Spleen (tissue), 13 donors: ENCODE measurements around the gene EIF4B. TPM values are rescaled to one million over a fixed set of nuclear protein-coding genes. Genes with fewer than 3 reads are reported as not detected.

Experiments used
- DNase-seq: peaks from one replicate; pipeline ENCODE4 v3.0.0-alpha.2; 2020
- H3K27ac ChIP-seq, 8 donors: fragments of 200-600 bp; sonication (generic) in 7 of 8; 1 replicate in 4 of 8; 2 replicates in 4 of 8; pipeline versions ENCODE4 v1.5.0 to v1.8.0; 2016 to 2021; ENCODE audit warnings: inconsistent platforms in 4 of 8, mild to moderate bottlenecking in 4 of 8, moderate library complexity in 1 of 8
- H3K27me3 ChIP-seq, 7 donors: fragments of 200-600 bp; sonication (generic) in 6 of 7; replicated peaks in 1 of 7; 1 replicate in 4 of 7; 2 replicates in 3 of 7; pipeline versions ENCODE4 v1.5.0 to v1.8.0; 2016 to 2021; ENCODE audit warnings: inconsistent platforms in 3 of 7, mild to moderate bottlenecking in 1 of 7
- H3K36me3 ChIP-seq, 6 donors: fragments of 200-600 bp; sonication (generic) in 5 of 6; 1 replicate in 4 of 6; 2 replicates in 2 of 6; pipeline versions ENCODE4 v1.5.0 to v1.8.0; 2016 to 2021; ENCODE audit warnings: inconsistent platforms in 2 of 6
- H3K4me1 ChIP-seq, 6 donors: fragments of 200-600 bp; sonication (generic) in 5 of 6; 1 replicate in 3 of 6; 2 replicates in 3 of 6; pipeline versions ENCODE4 v1.5.0 to v1.8.0; 2016 to 2021; ENCODE audit warnings: inconsistent platforms in 3 of 6
- H3K4me3 ChIP-seq, 8 donors: fragments of 200-600 bp; sonication (generic) in 7 of 8; 1 replicate in 4 of 8; 2 replicates in 4 of 8; pipeline versions ENCODE4 v1.5.0 to v1.8.0; 2016 to 2021; ENCODE audit warnings: inconsistent platforms in 4 of 8, mild to moderate bottlenecking in 4 of 8, moderate library complexity in 2 of 8
- H3K9me3 ChIP-seq, 8 donors: fragments of 200-600 bp; sonication (generic) in 7 of 8; 1 replicate in 4 of 8; 2 replicates in 4 of 8; pipeline versions ENCODE4 v1.5.0 to v1.8.0; 2016 to 2021; ENCODE audit warnings: inconsistent platforms in 4 of 8
- POLR2A ChIP-seq, 3 donors: fragments of 450-650 bp; IDR thresholded peaks; one replicate each; pipeline ENCODE4 v1.5.1; 2017; ENCODE audit warnings: antibody characterized with exemption in 3 of 3, mild to moderate bottlenecking in 1 of 3
- POLR2AphosphoS5 ChIP-seq, 3 donors: sonication (generic); formaldehyde crosslinking; IDR thresholded peaks; one replicate each; pipeline ENCODE4 v1.5.1; 2017; ENCODE audit warnings: antibody characterized with exemption in 3 of 3
- WGBS, 5 donors: extraction: QIAGEN DNeasy Blood & Tissue Kit in 3 of 5; methylation state at CpG; one replicate each; pipeline versions ENCODE4 v1.1.5 to v1.1.7; 2013 to 2018; 5-methylcytosine and 5-hydroxymethylcytosine counted together
- intact Hi-C: fragments of 100-400 bp; cut with DNase I; formaldehyde crosslinking; loops from one replicate; pipeline ENCODE4 v1.15.0; 2023; ENCODE audit warnings: low total_unique reads
- long read RNA-seq, 2 donors: transcript quantifications; one replicate each; lab custom pipeline, GENCODE V29; 2026
- polyA plus RNA-seq, 3 donors: library from polyadenylated mRNA; stranded (reverse); fragments of 200-250 nt; gene quantifications; one replicate each; pipeline ENCODE4 v1.2.1, GENCODE V29; 2013
- total RNA-seq, 7 donors: library from RNA; depleted of rRNA in 3 of 7; stranded (reverse); fragments of >200 nt in 3 of 7; fragmentation: NEBNext Ultra II Directional in 4 of 7; extraction: Animal tissue kit (Norgen Biotek cat#: 25700) in 4 of 7; gene quantifications; one replicate each; pipeline versions ENCODE4 v1.1.0 to v1.2.1, GENCODE V29; 2016 to 2021
- TF ChIP-seq, protein P1 (sequence below), 11 experiments: fragments of 200-600 bp in 7 of 11; fragments of 450-650 bp in 4 of 11; sonication (generic) in 4 of 11; IDR thresholded peaks in 8 of 11; conservative IDR thresholded peaks in 3 of 11; 1 replicate in 7 of 11; 2 replicates in 4 of 11; pipeline versions ENCODE4 v1.4.0 to v1.8.0; 2016 to 2021; ENCODE audit warnings: antibody characterized with exemption in 11 of 11, inconsistent platforms in 4 of 11, mild to moderate bottlenecking in 1 of 11
- donor health status: healthy with polysubstance abuse.
- donor health status: DM: no; HTN: no; CAD: no; lungs with moderate emphysema.
- donor health status: DM: no; HTN: no; CAD: no.
- donor health status: Bipolar disorder and iron deficiency.
- donor health status: healthy.
- donor health status: DM: no; HTN: no; CAD: no.
- donor health status: DM: yes; HTN: yes; CAD: no.

EIF4B gene, protein sequence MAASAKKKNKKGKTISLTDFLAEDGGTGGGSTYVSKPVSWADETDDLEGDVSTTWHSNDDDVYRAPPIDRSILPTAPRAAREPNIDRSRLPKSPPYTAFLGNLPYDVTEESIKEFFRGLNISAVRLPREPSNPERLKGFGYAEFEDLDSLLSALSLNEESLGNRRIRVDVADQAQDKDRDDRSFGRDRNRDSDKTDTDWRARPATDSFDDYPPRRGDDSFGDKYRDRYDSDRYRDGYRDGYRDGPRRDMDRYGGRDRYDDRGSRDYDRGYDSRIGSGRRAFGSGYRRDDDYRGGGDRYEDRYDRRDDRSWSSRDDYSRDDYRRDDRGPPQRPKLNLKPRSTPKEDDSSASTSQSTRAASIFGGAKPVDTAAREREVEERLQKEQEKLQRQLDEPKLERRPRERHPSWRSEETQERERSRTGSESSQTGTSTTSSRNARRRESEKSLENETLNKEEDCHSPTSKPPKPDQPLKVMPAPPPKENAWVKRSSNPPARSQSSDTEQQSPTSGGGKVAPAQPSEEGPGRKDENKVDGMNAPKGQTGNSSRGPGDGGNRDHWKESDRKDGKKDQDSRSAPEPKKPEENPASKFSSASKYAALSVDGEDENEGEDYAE
- total RNA-seq (100 to 1,000 TPM; 379 to 490 (median 468) TPM), polyA plus RNA-seq (100 to 1,000 TPM; 105 to 132 (median 119) TPM)
- long read RNA-seq, donor 1, full-length matches to known transcripts = 40 of 74 reads
- long read RNA-seq, donor 1, partial matches to known transcripts = 34 of 74 reads
- long read RNA-seq, donor 1, other reads (novel, unspliced or antisense) = 0 of 74 reads
- long read RNA-seq, donor 2, full-length matches to known transcripts = 30 of 53 reads
- long read RNA-seq, donor 2, partial matches to known transcripts = 23 of 53 reads
- long read RNA-seq, donor 2, other reads (novel, unspliced or antisense) = 0 of 53 reads

DNA sequence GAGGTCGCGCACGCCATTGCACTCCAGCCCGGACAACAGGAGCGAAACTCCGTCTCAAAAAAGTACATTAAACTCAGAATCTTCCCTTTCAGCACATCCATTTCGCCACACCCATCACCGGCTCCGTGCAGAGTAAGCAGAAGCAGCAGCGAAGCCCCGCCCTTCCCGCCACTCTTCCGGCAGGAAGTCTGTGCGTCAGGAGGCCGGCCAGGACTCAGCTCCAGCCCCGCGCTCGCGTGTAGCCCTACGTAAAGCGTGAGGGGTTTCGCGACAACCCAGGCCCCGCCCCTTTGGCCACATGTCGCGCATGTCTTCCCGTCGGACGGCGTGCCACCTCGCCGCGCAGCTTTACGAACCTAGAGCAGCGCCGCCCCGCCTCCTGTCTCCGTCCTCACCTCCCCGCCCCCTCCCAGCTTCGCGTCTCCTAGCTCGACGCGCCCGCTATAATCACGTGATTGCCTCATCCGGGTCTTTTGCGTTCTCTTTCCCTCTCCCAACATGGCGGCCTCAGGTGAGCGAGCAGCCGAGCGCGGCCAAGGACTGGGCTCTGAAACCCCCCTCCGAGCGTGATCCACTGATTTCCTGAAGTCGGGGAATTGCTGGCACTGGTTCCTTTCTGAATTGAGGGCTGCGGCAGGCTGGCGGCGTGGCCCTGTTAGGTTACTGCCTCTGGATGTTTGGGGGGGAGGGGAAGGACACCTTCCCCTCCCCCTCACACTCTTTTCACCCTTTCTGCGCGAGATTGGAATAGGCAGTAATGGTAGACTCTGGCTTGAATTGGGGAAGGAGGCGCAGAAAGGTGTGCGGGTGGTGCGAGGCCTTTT lies at the start of gene EIF4B:
Gene EIF4B (plus strand): TSS at position 471 of the 824 bp plus-strand sequence. CDS start 28 bp downstream, at position 499.
- Histone ChIP-seq H3K9me3 (no peaks in the 10 kb centered on the region), H3K27me3 (peaks cover 0 to 2% (median 0%) of the 10 kb centered on the region in 7 donors), H3K4me3 (peak within 1 kb of the TSS; percentile 76 to 99 (median 94)), H3K36me3 (peaks cover 0 to 33% (median 12%) of the 10 kb centered on the region in 6 donors), H3K4me1 (peaks cover 41 to 57% (median 55%) of the 10 kb centered on the region in 6 donors), H3K27ac (peak within 1 kb of the TSS; percentile 76 to 97 (median 94))
- DNase-seq = peak; percentile 100
- 0 to 1% (median 0%) methylated on average over 55 to 64 of the region's 64 CpGs for WGBS, 5 donors
- intact Hi-C loops = no loop called here
- TF ChIP-seq POLR2AphosphoS5 (IDR thresholded peaks at IDR 0.05) = peak; percentile 89 to 95 (median 92)
- TF ChIP-seq, protein P1, sequence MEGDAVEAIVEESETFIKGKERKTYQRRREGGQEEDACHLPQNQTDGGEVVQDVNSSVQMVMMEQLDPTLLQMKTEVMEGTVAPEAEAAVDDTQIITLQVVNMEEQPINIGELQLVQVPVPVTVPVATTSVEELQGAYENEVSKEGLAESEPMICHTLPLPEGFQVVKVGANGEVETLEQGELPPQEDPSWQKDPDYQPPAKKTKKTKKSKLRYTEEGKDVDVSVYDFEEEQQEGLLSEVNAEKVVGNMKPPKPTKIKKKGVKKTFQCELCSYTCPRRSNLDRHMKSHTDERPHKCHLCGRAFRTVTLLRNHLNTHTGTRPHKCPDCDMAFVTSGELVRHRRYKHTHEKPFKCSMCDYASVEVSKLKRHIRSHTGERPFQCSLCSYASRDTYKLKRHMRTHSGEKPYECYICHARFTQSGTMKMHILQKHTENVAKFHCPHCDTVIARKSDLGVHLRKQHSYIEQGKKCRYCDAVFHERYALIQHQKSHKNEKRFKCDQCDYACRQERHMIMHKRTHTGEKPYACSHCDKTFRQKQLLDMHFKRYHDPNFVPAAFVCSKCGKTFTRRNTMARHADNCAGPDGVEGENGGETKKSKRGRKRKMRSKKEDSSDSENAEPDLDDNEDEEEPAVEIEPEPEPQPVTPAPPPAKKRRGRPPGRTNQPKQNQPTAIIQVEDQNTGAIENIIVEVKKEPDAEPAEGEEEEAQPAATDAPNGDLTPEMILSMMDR (IDR thresholded peaks at IDR 0.05 in 8 of 11, conservative IDR thresholded peaks at IDR 0.05 in 3 of 11) = peak in 3 of 11 experiments; percentile 13 to 39 (median 28)
- peak in 1 of 3 donors; percentile 47 for TF ChIP-seq POLR2A (IDR thresholded peaks at IDR 0.05)

DNA sequence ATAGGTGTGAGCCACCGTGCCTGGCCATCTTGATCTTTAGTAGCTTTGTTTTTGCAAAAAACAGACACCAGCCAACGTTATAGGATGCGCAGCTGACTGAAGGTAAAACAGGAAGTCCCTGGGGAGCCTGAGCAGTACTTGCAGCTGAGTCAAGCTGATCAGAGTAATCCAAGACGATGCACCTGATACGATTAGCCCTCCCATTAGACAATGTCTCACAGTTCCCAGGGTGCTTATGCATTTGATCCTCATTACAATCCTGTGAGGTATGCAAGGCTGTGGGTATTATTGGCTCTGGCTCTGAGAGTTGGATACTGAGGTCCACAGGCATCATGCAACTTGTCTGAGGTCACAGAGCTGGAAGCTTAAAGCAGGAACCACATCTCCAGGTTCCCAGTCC lies 49.3 kb upstream of the EIF4B start:
- DNase-seq = no peak
- Histone ChIP-seq H3K27ac (no peak overlapping the region), H3K36me3 (peaks cover 0 to 4% (median 0%) of the 10 kb centered on the region in 6 donors), H3K9me3 (no peaks in the 10 kb centered on the region), H3K27me3 (peaks cover 0 to 6% (median 0%) of the 10 kb centered on the region in 7 donors), H3K4me3 (no peak overlapping the region), H3K4me1 (peaks cover 0 to 7% (median 0%) of the 10 kb centered on the region in 6 donors)
- 29 to 48% (median 35%) methylated on average over 5 of the region's 5 CpGs for WGBS, 5 donors
- intact Hi-C loops = no loop called here
- no peak for TF ChIP-seq POLR2AphosphoS5 (IDR thresholded peaks at IDR 0.05)
- no peak for TF ChIP-seq POLR2A (IDR thresholded peaks at IDR 0.05)
- TF ChIP-seq, protein P1 (IDR thresholded peaks at IDR 0.05 in 8 of 11, conservative IDR thresholded peaks at IDR 0.05 in 3 of 11) = no peak

DNA sequence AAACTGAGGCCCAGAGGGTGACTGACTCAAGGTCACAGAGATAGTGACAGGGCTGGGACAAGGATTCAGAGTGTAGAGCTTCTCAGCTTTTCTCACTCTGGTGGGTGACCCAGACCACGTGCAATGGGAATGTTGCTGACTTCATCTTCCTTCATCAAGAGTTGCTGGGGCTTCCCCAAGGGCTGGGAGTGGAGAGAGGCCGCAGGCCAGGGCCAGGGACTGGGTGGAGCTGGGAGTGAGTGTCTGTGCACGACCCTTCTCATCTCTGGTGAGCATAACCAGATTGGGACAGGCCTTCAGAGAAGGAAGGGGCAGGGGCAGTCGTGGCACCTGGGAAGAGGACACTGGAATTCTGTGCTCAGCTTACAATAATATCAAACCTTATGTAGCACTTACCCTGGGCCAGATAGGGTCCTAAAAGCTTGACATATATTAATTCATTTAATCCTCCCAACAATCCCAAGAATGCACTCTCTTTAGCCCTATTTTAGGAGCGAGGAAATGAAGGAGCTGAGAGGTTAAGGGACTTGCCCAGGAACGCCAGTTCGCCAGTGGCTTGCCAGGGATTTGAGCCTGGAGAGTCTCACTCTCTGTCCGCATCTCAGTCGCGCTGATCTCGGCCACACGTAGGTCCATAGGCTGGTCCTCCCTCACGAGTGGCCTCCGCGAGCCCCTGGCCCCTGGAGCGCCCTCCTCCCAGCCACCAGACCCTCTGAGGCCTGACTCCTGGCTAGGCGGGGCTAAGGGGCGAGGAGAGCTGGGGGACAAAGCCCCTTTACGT lies 41.5 kb upstream of the EIF4B start:
- peak overlapping the region in 7 of 8 donors; percentile 61 to 81 (median 75) for H3K27ac ChIP-seq
- H3K27me3 ChIP-seq = peaks cover 0 to 40% (median 15%) of the 10 kb centered on the region in 7 donors
- TF ChIP-seq, protein P1 (IDR thresholded peaks at IDR 0.05 in 8 of 11, conservative IDR thresholded peaks at IDR 0.05 in 3 of 11) = no peak
- peak in 2 of 3 donors; percentile 25 to 26 for TF ChIP-seq POLR2AphosphoS5 (IDR thresholded peaks at IDR 0.05)
- H3K9me3 ChIP-seq = no peaks in the 10 kb centered on the region
- WGBS, 5 donors = 50 to 74% (median 64%) methylated on average over 19 of the region's 19 CpGs
- intact Hi-C loops = no loop called here
- H3K4me3 ChIP-seq = peak overlapping the region in 2 of 8 donors; percentile 26 to 39
- peaks cover 0 to 5% (median 0%) of the 10 kb centered on the region in 6 donors for H3K4me1 ChIP-seq
- H3K36me3 ChIP-seq = no peaks in the 10 kb centered on the region
- no peak for DNase-seq
